CD4-positive, alpha-beta T cell treated with Interleukin-1 beta for 1 hour (primary cell): ENCODE results near the gene CORO1C.
"Not testable (repeated sequence)": the region's sequence is repeated elsewhere in the genome, so short reads cannot be mapped to it uniquely, and the experiment has no call there.

Source experiments
- DNase-seq, 2 donors: peaks; one replicate each; pipeline ENCODE4 v3.0.0-alpha.2; 2020 to 2022

CORO1C gene

GRCh38 chr12:108633081-108633533, 98.2 kb downstream of the CORO1C start:
- DNase-seq, result no peak

- not testable (repeated sequence) for DNase-seq
Measured at GRCh38 chr12:108631261-108631660, 100.1 kb downstream of the CORO1C start.

GRCh38 chr12:108630481-108631207, 100.7 kb downstream of the CORO1C start:
- DNase-seq, result peak; percentile 46 to 49

- DNase-seq, result peak; percentile 69 to 78
Measured at GRCh38 chr12:108629824-108630476, 101.4 kb downstream of the CORO1C start.

- no peak for DNase-seq
Measured at GRCh38 chr12:108629151-108629550, 102.2 kb downstream of the CORO1C start.

- no peak for DNase-seq
Measured at GRCh38 chr12:108627134-108627920, 104.0 kb downstream of the CORO1C start.

- no peak for DNase-seq
Measured at GRCh38 chr12:108625228-108625627, 106.1 kb downstream of the CORO1C start.

- DNase-seq, result no peak
Measured at GRCh38 chr12:108623577-108623976, 107.7 kb downstream of the CORO1C start.

GRCh38 chr12:108622921-108623514, 108.3 kb downstream of the CORO1C start:
- DNase-seq, result no peak

- peak; percentile 53 to 72 for DNase-seq
Measured at GRCh38 chr12:108622421-108622820, 108.9 kb downstream of the CORO1C start.

- DNase-seq, result no peak
Measured at GRCh38 chr12:108621161-108621560, 110.2 kb downstream of the CORO1C start.

- DNase-seq, result no peak
Measured at GRCh38 chr12:108620236-108620879, 111.0 kb downstream of the CORO1C start.

GRCh38 chr12:108619369-108620160, 111.8 kb downstream of the CORO1C start:
- DNase-seq, result no peak

GRCh38 chr12:108618953-108619274, 112.4 kb downstream of the CORO1C start:
- not testable (repeated sequence) for DNase-seq

GRCh38 chr12:108618079-108618952, 113.0 kb downstream of the CORO1C start:
- DNase-seq, result peak; percentile 76

- peak; percentile 80 to 85 for DNase-seq
Measured at GRCh38 chr12:108616941-108617858, 114.1 kb downstream of the CORO1C start.

GRCh38 chr12:108616359-108616758, 115.0 kb downstream of the CORO1C start:
- no peak for DNase-seq

GRCh38 chr12:108615918-108616317, 115.4 kb downstream of the CORO1C start:
- DNase-seq, result no peak

- no peak for DNase-seq
Measured at GRCh38 chr12:108614639-108615038, 116.7 kb downstream of the CORO1C start.

- DNase-seq, result no peak
Measured at GRCh38 chr12:108614041-108614440, 117.3 kb downstream of the CORO1C start.
